Rectal smooth muscle tissue (tissue), 1 donor: ENCODE data around the gene MEAF6.
A peak's percentile ranks its signal among the peaks of the same experiment; 100 is the strongest.
"Not testable (repeated sequence)": the region's sequence is repeated elsewhere in the genome, so short reads cannot be mapped to it uniquely, and the experiment has no call there.

Source experiments
- H3K27ac ChIP-seq: one replicate; pipeline ENCODE4 v1.7.0; 2013; ENCODE audit warnings: low read depth, low read length, inconsistent platforms
- H3K27me3 ChIP-seq: one replicate; pipeline ENCODE4 v1.7.0; 2013; ENCODE audit warnings: low read length; ENCODE audit not compliant: control insufficient read depth, insufficient read depth
- H3K36me3 ChIP-seq: one replicate; pipeline ENCODE4 v1.7.0; 2013; ENCODE audit warnings: low read length; ENCODE audit not compliant: control insufficient read depth, insufficient read depth
- H3K4me1 ChIP-seq: one replicate; pipeline ENCODE4 v1.7.0; 2013; ENCODE audit warnings: low read length; ENCODE audit not compliant: control insufficient read depth, insufficient read depth
- H3K4me3 ChIP-seq: one replicate; pipeline ENCODE4 v1.7.0; 2013; ENCODE audit warnings: low read length
- H3K9ac ChIP-seq: one replicate; pipeline ENCODE4 v1.7.0; 2013; ENCODE audit warnings: low read length

Gene MEAF6

GRCh38 chr1:37517569-37517968, 3.0 kb upstream of the MEAF6 start:
- no peaks in the 10 kb centered on the region for H3K4me1 ChIP-seq
- no peaks in the 10 kb centered on the region for H3K27me3 ChIP-seq
- H3K9ac ChIP-seq: no peak overlapping the region
- peaks cover under 1% of the 10 kb centered on the region for H3K36me3 ChIP-seq
- H3K27ac ChIP-seq: no peak overlapping the region
- no peak overlapping the region for H3K4me3 ChIP-seq

GRCh38 chr1:37515185-37516034, 844 bp upstream of the MEAF6 start:
- H3K4me1 ChIP-seq: no peaks in the 10 kb centered on the region
- H3K9ac ChIP-seq: peak overlapping the region; percentile 76
- no peaks in the 10 kb centered on the region for H3K27me3 ChIP-seq
- peak overlapping the region; percentile 92 for H3K27ac ChIP-seq
- H3K36me3 ChIP-seq: peaks cover 3% of the 10 kb centered on the region
- peak overlapping the region; percentile 92 for H3K4me3 ChIP-seq

GRCh38 chr1:37513795-37514349, 694 bp downstream of the MEAF6 start:
- H3K27me3 ChIP-seq: no peaks in the 10 kb centered on the region
- no peaks in the 10 kb centered on the region for H3K4me1 ChIP-seq
- peak overlapping the region; percentile 63 for H3K4me3 ChIP-seq
- H3K36me3 ChIP-seq: peaks cover 3% of the 10 kb centered on the region
- H3K9ac ChIP-seq: no peak overlapping the region
- peak overlapping the region; percentile 92 for H3K27ac ChIP-seq

- Histone ChIP-seq H3K4me3 (no peak overlapping the region), H3K27me3 (no peaks in the 10 kb centered on the region), H3K9ac (no peak overlapping the region), H3K27ac (no peak overlapping the region), H3K36me3 (peaks cover 6% of the 10 kb centered on the region), H3K4me1 (no peaks in the 10 kb centered on the region)
Observed at GRCh38 chr1:37509181-37509580, 5.4 kb downstream of the MEAF6 start.

GRCh38 chr1:37506740-37507139, 7.8 kb downstream of the MEAF6 start:
- Histone ChIP-seq H3K4me1 (no peaks in the 10 kb centered on the region), H3K4me3 (no peak overlapping the region), H3K36me3 (peaks cover 7% of the 10 kb centered on the region), H3K27me3 (no peaks in the 10 kb centered on the region), H3K27ac (no peak overlapping the region), H3K9ac (no peak overlapping the region)

GRCh38 chr1:37502791-37503190, 11.8 kb downstream of the MEAF6 start:
- H3K4me3 ChIP-seq, H3K4me1 ChIP-seq, H3K27ac ChIP-seq, H3K27me3 ChIP-seq, H3K9ac ChIP-seq, H3K36me3 ChIP-seq: not testable (repeated sequence)

- Histone ChIP-seq H3K36me3 (peaks cover 9% of the 10 kb centered on the region), H3K27ac (no peak overlapping the region)
Observed at GRCh38 chr1:37502104-37502503, 12.5 kb downstream of the MEAF6 start.

GRCh38 chr1:37501661-37502060, 12.9 kb downstream of the MEAF6 start:
- no peak overlapping the region for H3K27ac ChIP-seq
- no peaks in the 10 kb centered on the region for H3K27me3 ChIP-seq
- peaks cover 9% of the 10 kb centered on the region for H3K36me3 ChIP-seq
- H3K4me3 ChIP-seq: no peak overlapping the region
- no peak overlapping the region for H3K9ac ChIP-seq
- H3K4me1 ChIP-seq: peaks cover 4% of the 10 kb centered on the region

More at GRCh38 chr1:37502104-37502503, 12.5 kb downstream of the MEAF6 start:
- Histone ChIP-seq H3K27me3 (no peaks in the 10 kb centered on the region), H3K9ac (no peak overlapping the region), H3K4me1 (peaks cover 4% of the 10 kb centered on the region), H3K4me3 (no peak overlapping the region)

- no peaks in the 10 kb centered on the region for H3K27me3 ChIP-seq
- no peak overlapping the region for H3K9ac ChIP-seq
- no peak overlapping the region for H3K4me3 ChIP-seq
- H3K36me3 ChIP-seq: peaks cover 9% of the 10 kb centered on the region
- H3K4me1 ChIP-seq: peaks cover 4% of the 10 kb centered on the region
- H3K27ac ChIP-seq: peak overlapping the region; percentile 68
Observed at GRCh38 chr1:37498872-37499617, 15.5 kb downstream of the MEAF6 start.

- Histone ChIP-seq H3K36me3 (peaks cover 12% of the 10 kb centered on the region), H3K4me1 (peaks cover 4% of the 10 kb centered on the region), H3K27ac (no peak overlapping the region), H3K9ac (no peak overlapping the region), H3K4me3 (no peak overlapping the region), H3K27me3 (no peaks in the 10 kb centered on the region)
Observed at GRCh38 chr1:37497832-37498231, 16.7 kb downstream of the MEAF6 start.

- H3K4me1 ChIP-seq: peaks cover 4% of the 10 kb centered on the region
- H3K36me3 ChIP-seq: peaks cover 16% of the 10 kb centered on the region
- no peaks in the 10 kb centered on the region for H3K27me3 ChIP-seq
- H3K9ac ChIP-seq: no peak overlapping the region
- no peak overlapping the region for H3K4me3 ChIP-seq
- H3K27ac ChIP-seq: no peak overlapping the region
Observed at GRCh38 chr1:37495875-37496274, 18.7 kb downstream of the MEAF6 start.

- no peaks in the 10 kb centered on the region for H3K4me1 ChIP-seq
- H3K27me3 ChIP-seq: no peaks in the 10 kb centered on the region
- no peak overlapping the region for H3K4me3 ChIP-seq
- peaks cover 16% of the 10 kb centered on the region for H3K36me3 ChIP-seq
- no peak overlapping the region for H3K9ac ChIP-seq
- H3K27ac ChIP-seq: no peak overlapping the region
Observed at GRCh38 chr1:37493336-37494098, 21.0 kb downstream of the MEAF6 start.
